Adrenal gland (tissue), 5 donors: Measurements from ENCODE around the gene KIF5B.

Source experiments
- POLR2A ChIP-seq, 2 donors: fragments of 450-650 bp; IDR thresholded peaks; one replicate each; pipeline ENCODE4 v1.6.1; 2017; ENCODE audit warnings: antibody characterized with exemption in 2 of 2, mild to moderate bottlenecking in 2 of 2, moderate library complexity in 1 of 2
- TF ChIP-seq, protein P1 (sequence below), 6 experiments: fragments of 450-650 bp in 4 of 6; fragments of 200-600 bp in 2 of 6; sonication (generic) in 1 of 6; IDR thresholded peaks; 1 replicate in 5 of 6; 2 replicates in 1 of 6; pipeline versions ENCODE4 v1.5.1 to v1.8.0; 2016 to 2021; ENCODE audit warnings: antibody characterized with exemption in 6 of 6, mild to moderate bottlenecking in 2 of 6, moderate library complexity in 1 of 6
- donor health status: DM: no; HTN: no; CAD: no.

DNA sequence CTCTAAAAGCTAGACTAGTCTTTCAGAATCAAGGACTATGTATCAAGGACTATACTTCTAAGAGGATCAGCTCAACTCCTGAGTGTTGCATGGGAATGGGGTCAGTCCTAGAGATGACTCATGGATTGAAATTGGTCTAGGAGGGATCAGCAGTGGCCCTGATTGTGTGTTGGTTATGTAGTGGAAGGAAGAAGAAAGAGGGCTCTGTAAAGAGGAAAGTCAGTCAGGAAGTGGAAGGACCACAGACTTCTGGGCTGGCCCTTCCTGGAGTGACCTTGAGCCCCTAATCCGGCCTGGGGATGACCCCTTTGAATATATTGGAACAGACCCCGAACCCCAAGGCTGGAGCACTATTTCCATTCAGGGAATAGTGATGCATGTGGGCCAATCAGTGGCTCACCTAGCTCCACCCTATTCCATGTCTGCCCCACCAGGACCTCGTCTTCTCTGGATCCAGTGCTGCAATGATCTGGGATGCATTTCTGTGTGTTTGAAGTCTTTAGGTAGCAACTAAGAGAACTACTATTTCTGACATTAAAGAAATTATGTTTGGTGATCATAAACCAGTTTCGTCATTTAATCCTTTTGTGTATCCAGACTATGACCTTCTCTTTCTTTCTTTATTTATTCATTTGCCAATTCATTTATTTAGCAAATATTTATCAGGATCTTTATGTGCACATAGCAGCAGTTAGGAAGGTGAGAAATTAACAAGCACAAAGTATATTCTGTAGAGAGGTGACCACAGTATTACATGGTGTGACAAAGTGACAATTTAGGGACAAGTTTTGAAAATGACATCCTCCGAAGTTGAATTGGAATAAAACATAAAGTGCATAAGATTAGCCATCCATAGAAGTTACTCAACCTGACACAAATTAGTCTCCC, 48.6 kb upstream of the KIF5B start:
- no peak for TF ChIP-seq POLR2A (IDR thresholded peaks at IDR 0.05)
- TF ChIP-seq, protein P1, sequence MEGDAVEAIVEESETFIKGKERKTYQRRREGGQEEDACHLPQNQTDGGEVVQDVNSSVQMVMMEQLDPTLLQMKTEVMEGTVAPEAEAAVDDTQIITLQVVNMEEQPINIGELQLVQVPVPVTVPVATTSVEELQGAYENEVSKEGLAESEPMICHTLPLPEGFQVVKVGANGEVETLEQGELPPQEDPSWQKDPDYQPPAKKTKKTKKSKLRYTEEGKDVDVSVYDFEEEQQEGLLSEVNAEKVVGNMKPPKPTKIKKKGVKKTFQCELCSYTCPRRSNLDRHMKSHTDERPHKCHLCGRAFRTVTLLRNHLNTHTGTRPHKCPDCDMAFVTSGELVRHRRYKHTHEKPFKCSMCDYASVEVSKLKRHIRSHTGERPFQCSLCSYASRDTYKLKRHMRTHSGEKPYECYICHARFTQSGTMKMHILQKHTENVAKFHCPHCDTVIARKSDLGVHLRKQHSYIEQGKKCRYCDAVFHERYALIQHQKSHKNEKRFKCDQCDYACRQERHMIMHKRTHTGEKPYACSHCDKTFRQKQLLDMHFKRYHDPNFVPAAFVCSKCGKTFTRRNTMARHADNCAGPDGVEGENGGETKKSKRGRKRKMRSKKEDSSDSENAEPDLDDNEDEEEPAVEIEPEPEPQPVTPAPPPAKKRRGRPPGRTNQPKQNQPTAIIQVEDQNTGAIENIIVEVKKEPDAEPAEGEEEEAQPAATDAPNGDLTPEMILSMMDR (IDR thresholded peaks at IDR 0.05), result no peak
